Neural cell (in vitro differentiated cells): ENCODE results near the gene SLC15A4. TPM values are rescaled to one million over a fixed set of nuclear protein-coding genes. Genes with fewer than 3 reads are reported as not detected.

ENCODE experiments used
- H2AFZ ChIP-seq: fragments of 200-600, 300-800 bp; sonication (generic), shearing (Covaris generic); 2 replicates; pipeline ENCODE4 v1.6.0; 2014; ENCODE audit warnings: low read depth, mild to moderate bottlenecking, antibody characterized with exemption, low read length, moderate library complexity
- H3F3A ChIP-seq: fragments of 200-600 bp; shearing (Covaris generic); 2 replicates; pipeline ENCODE4 v1.6.1; 2016; ENCODE audit warnings: mild to moderate bottlenecking, moderate library complexity, mixed read lengths, antibody characterized with exemption, low read length; ENCODE audit not compliant: insufficient read depth, poor library complexity, severe bottlenecking
- H3K27ac ChIP-seq: fragments of 200-600, 300-800 bp; sonication (generic), shearing (Covaris generic); 2 replicates; pipeline ENCODE4 v1.5.1; 2014; ENCODE audit warnings: mild to moderate bottlenecking, low read length, moderate library complexity
- H3K27me3 ChIP-seq: fragments of 300-800, 200-600 bp; sonication (generic), shearing (Covaris generic); 2 replicates; pipeline ENCODE4 v1.6.0; 2014; ENCODE audit warnings: mild to moderate bottlenecking, low read depth, low read length, moderate library complexity; ENCODE audit not compliant: insufficient read depth
- H3K36me3 ChIP-seq: fragments of 300-800, 200-600 bp; sonication (generic), shearing (Covaris generic); 2 replicates; pipeline ENCODE4 v1.5.1; 2014; ENCODE audit warnings: mild to moderate bottlenecking, antibody characterized with exemption, low read length, moderate library complexity; ENCODE audit not compliant: insufficient read depth
- H3K4me2 ChIP-seq: fragments of 300-800, 200-600 bp; sonication (generic), shearing (Covaris generic); 2 replicates; pipeline ENCODE4 v1.6.0; 2014; ENCODE audit warnings: mild to moderate bottlenecking, low read length
- H3K4me3 ChIP-seq: fragments of 300-800, 200-600 bp; sonication (generic), shearing (Covaris generic); 2 replicates; pipeline ENCODE4 v1.5.1; 2014; ENCODE audit warnings: mild to moderate bottlenecking, low read length, moderate library complexity
- H3K79me2 ChIP-seq: fragments of 200-600 bp; shearing (Covaris generic); replicated peaks from 2 replicates; pipeline ENCODE4 v1.6.0; 2014; ENCODE audit warnings: mild to moderate bottlenecking, low read length, moderate library complexity; ENCODE audit not compliant: insufficient read depth
- H3K9ac ChIP-seq: fragments of 300-800, 200-600 bp; sonication (generic), shearing (Covaris generic); 2 replicates; pipeline ENCODE4 v1.6.1; 2016; ENCODE audit warnings: mild to moderate bottlenecking, low read length, mixed read lengths
- H3K9me2 ChIP-seq: fragments of 200-600 bp; shearing (Covaris generic); 2 replicates; pipeline ENCODE4 v1.6.1; 2016; ENCODE audit warnings: mild to moderate bottlenecking, low read length, mixed read lengths; ENCODE audit not compliant: insufficient read depth
- H3K9me3 ChIP-seq: fragments of 200-600, 300-800 bp; sonication (generic), shearing (Covaris generic); 2 replicates; pipeline ENCODE4 v1.6.1; 2016; ENCODE audit warnings: mild to moderate bottlenecking, mixed run types, low read length, moderate library complexity, mixed read lengths
- H4K20me1 ChIP-seq: fragments of 200-600 bp; shearing (Covaris generic); 2 replicates; pipeline ENCODE4 v1.6.1; 2016; ENCODE audit warnings: mild to moderate bottlenecking, mixed run types; ENCODE audit not compliant: insufficient read depth
- CTCF ChIP-seq: fragments of 450-650 bp; IDR thresholded peaks from 2 replicates; pipeline ENCODE4 v1.5.1; 2014; ENCODE audit warnings: antibody characterized with exemption, mild to moderate bottlenecking, moderate library complexity; ENCODE audit not compliant: poor library complexity, severe bottlenecking
- EP300 ChIP-seq: fragments of 450-650 bp; conservative IDR thresholded peaks from 2 replicates; pipeline ENCODE4 v1.6.1; 2014; ENCODE audit warnings: antibody characterized with exemption, mild to moderate bottlenecking, moderate library complexity; ENCODE audit not compliant: poor library complexity, severe bottlenecking
- EZH2 ChIP-seq: fragments of 200-600, 300-800 bp; shearing (Covaris generic), sonication (generic); IDR thresholded peaks from 2 replicates; pipeline ENCODE4 v1.6.1; 2014; ENCODE audit warnings: antibody characterized with exemption, low read length, borderline replicate concordance, mild to moderate bottlenecking; ENCODE audit not compliant: insufficient read depth, poor library complexity, severe bottlenecking
- MXI1 ChIP-seq: fragments of 450-650 bp; conservative IDR thresholded peaks from 2 replicates; pipeline ENCODE4 v1.6.1; 2014; ENCODE audit warnings: antibody characterized with exemption, mild to moderate bottlenecking; ENCODE audit not compliant: poor library complexity, severe bottlenecking
- POLR2AphosphoS5 ChIP-seq: IDR thresholded peaks from 2 replicates; pipeline ENCODE4 v1.6.1; 2012
- RAD21 ChIP-seq: fragments of 450-650 bp; conservative IDR thresholded peaks from 2 replicates; pipeline ENCODE4 v1.6.1; 2014; ENCODE audit warnings: antibody characterized with exemption, mild to moderate bottlenecking, moderate library complexity
- SMC3 ChIP-seq: fragments of 450-650 bp; conservative IDR thresholded peaks from 2 replicates; pipeline ENCODE4 v1.6.1; 2014; ENCODE audit warnings: antibody characterized with exemption, mild to moderate bottlenecking, moderate library complexity; ENCODE audit not compliant: poor library complexity
- TAF1 ChIP-seq: IDR thresholded peaks from 2 replicates; pipeline ENCODE4 v1.6.1; 2012; ENCODE audit warnings: low read depth
- polyA plus RNA-seq: library from polyadenylated mRNA; depleted of rRNA; stranded (reverse); fragments of >200 nt; gene quantifications from 2 replicates; pipeline ENCODE4 v1.2.3, GENCODE V29; 2014
- TF ChIP-seq, protein P1 (sequence below): IDR thresholded peaks from 2 replicates; pipeline ENCODE4 v1.6.1; 2012; ENCODE audit warnings: borderline replicate concordance

Gene SLC15A4
- polyA plus RNA-seq, 1 donor from 2014 or later, result 34.7 TPM

DNA sequence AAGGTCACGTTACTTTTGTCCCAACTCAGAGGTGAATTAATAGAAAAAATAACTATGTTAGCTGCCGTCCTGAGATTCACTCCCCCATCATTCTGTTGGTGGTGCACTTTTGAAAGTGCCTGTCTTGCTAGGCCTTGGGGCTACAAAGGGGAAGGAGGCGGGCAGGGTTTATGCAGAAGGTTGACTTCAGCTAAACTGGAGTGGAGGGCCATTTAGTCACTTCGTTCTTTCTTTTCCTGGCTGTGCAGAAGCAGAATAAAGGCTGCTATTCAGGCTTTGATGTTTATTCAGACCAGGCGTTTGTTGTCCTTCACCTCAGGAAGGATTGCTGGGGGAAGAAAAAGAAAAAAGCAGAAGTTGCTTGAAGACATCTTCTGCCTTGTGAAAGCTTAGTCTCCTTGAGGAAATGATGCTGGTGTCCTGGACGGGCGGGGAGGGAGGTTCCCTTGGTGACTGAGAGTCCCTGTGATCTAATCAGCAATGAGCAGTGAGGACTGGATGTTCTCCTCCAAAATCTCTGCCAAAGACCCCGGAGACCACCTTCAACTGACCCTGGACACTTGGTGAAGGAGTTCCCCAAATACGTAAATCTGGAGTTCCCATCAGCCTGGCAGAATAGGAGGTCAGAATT lies 33.5 kb upstream of the SLC15A4 start:
- no peak overlapping the region for H2AFZ ChIP-seq
- no peak overlapping the region for H3K9ac ChIP-seq
- H3K36me3 ChIP-seq, result no peaks in the 10 kb centered on the region
- TF ChIP-seq EZH2, result no peak
- TF ChIP-seq SMC3, result no peak
- TF ChIP-seq TAF1, result no peak
- TF ChIP-seq CTCF, result no peak
- no peak for TF ChIP-seq EP300
- TF ChIP-seq, protein P1, sequence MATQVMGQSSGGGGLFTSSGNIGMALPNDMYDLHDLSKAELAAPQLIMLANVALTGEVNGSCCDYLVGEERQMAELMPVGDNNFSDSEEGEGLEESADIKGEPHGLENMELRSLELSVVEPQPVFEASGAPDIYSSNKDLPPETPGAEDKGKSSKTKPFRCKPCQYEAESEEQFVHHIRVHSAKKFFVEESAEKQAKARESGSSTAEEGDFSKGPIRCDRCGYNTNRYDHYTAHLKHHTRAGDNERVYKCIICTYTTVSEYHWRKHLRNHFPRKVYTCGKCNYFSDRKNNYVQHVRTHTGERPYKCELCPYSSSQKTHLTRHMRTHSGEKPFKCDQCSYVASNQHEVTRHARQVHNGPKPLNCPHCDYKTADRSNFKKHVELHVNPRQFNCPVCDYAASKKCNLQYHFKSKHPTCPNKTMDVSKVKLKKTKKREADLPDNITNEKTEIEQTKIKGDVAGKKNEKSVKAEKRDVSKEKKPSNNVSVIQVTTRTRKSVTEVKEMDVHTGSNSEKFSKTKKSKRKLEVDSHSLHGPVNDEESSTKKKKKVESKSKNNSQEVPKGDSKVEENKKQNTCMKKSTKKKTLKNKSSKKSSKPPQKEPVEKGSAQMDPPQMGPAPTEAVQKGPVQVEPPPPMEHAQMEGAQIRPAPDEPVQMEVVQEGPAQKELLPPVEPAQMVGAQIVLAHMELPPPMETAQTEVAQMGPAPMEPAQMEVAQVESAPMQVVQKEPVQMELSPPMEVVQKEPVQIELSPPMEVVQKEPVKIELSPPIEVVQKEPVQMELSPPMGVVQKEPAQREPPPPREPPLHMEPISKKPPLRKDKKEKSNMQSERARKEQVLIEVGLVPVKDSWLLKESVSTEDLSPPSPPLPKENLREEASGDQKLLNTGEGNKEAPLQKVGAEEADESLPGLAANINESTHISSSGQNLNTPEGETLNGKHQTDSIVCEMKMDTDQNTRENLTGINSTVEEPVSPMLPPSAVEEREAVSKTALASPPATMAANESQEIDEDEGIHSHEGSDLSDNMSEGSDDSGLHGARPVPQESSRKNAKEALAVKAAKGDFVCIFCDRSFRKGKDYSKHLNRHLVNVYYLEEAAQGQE, result no peak
- TF ChIP-seq RAD21, result no peak
- no peak for TF ChIP-seq MXI1
- no peaks in the 10 kb centered on the region for H3K9me2 ChIP-seq
- no peaks in the 10 kb centered on the region for H3K9me3 ChIP-seq
- H3F3A ChIP-seq, result no peaks in the 10 kb centered on the region
- no peaks in the 10 kb centered on the region for H3K79me2 ChIP-seq
- peaks cover 23% of the 10 kb centered on the region for H3K27me3 ChIP-seq
- no peak overlapping the region for H3K4me2 ChIP-seq
- H3K27ac ChIP-seq, result no peak overlapping the region
- no peaks in the 10 kb centered on the region for H4K20me1 ChIP-seq
- H3K4me3 ChIP-seq, result no peak overlapping the region

DNA sequence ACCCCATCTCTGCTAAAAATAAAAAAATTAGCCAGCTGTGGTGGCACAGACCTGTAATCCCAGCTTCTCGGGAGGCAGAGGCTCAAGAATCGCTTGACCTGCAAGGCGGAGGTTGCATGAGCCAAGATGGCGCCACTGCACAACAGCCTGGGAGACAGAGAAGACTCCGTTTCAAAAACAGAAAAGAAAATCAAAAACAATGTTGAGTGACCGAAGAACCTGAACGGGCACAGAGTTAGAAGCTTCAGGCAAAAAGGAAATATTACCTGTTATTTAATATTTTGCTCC lies 33.0 kb upstream of the SLC15A4 start:
- H3K4me2 ChIP-seq, result no peak overlapping the region
- no peak overlapping the region for H3K4me3 ChIP-seq
- H4K20me1 ChIP-seq, result no peaks in the 10 kb centered on the region
- no peak overlapping the region for H3K9ac ChIP-seq
- H3F3A ChIP-seq, result no peaks in the 10 kb centered on the region
- H3K27me3 ChIP-seq, result peaks cover 23% of the 10 kb centered on the region
- no peaks in the 10 kb centered on the region for H3K9me2 ChIP-seq
- H3K79me2 ChIP-seq, result no peaks in the 10 kb centered on the region
- no peak overlapping the region for H2AFZ ChIP-seq
- H3K9me3 ChIP-seq, result no peaks in the 10 kb centered on the region
- no peaks in the 10 kb centered on the region for H3K36me3 ChIP-seq
- no peak overlapping the region for H3K27ac ChIP-seq
- TF ChIP-seq RAD21 (no peak), EP300 (no peak), MXI1 (no peak), TAF1 (no peak), CTCF (no peak), SMC3 (no peak), POLR2AphosphoS5 (no peak), EZH2 (no peak)
- TF ChIP-seq, protein P1, result no peak
